Transverse colon (tissue), 3 donors: ENCODE results near the gene GIPC1.

ENCODE experiments used
- CTCF ChIP-seq, 5 experiments: fragments of 200-600 bp in 3 of 5; fragments of 450-650 bp in 2 of 5; sonication (generic) in 3 of 5; IDR thresholded peaks; 1 replicate in 2 of 5; 2 replicates in 3 of 5; pipeline ENCODE4 v1.5.1; 2016 to 2017; ENCODE audit warnings: antibody characterized with exemption in 5 of 5, inconsistent platforms in 3 of 5, mild to moderate bottlenecking in 2 of 5, moderate library complexity in 1 of 5
- POLR2A ChIP-seq: fragments of 450-650 bp; IDR thresholded peaks from one replicate; pipeline ENCODE4 v1.6.1; 2016; ENCODE audit warnings: antibody characterized with exemption, mild to moderate bottlenecking, moderate library complexity

- TF ChIP-seq POLR2A, result no peak
- no peak for TF ChIP-seq CTCF (IDR thresholded peaks at IDR 0.05)
These were observed 21.0 kb upstream of the GIPC1 start for GRCh38 chr19:14516746-14517438.
